Spinal cord (tissue), 10 donors: ENCODE measurements around the gene DDX51. TPM values are rescaled to one million over a fixed set of nuclear protein-coding genes. Genes with fewer than 3 reads are reported as not detected.

Experiments used
- DNase-seq, 6 donors: peaks; one replicate each; pipeline versions ENCODE4 v3.0.0 to v3.0.0-alpha.2; 2013 to 2015; ENCODE audit warnings: low spot score in 6 of 6, low read depth in 4 of 6
- H3K27ac ChIP-seq: one replicate; pipeline ENCODE4 v1.5.1; 2013; ENCODE audit warnings: low read depth, low read length, control low read depth
- H3K27me3 ChIP-seq: one replicate; pipeline ENCODE4 v1.6.1; 2013; ENCODE audit warnings: low read length; ENCODE audit not compliant: control insufficient read depth, insufficient read depth
- H3K36me3 ChIP-seq: one replicate; pipeline ENCODE4 v1.6.1; 2013; ENCODE audit warnings: low read length; ENCODE audit not compliant: control insufficient read depth, insufficient read depth
- H3K4me1 ChIP-seq: one replicate; pipeline ENCODE4 v1.6.1; 2013; ENCODE audit warnings: low read length; ENCODE audit not compliant: control insufficient read depth, insufficient read depth
- H3K4me3 ChIP-seq: one replicate; pipeline ENCODE4 v1.5.1; 2013; ENCODE audit warnings: low read depth, low read length, control low read depth
- H3K9me3 ChIP-seq: one replicate; pipeline ENCODE4 v1.6.1; 2013; ENCODE audit warnings: low read length; ENCODE audit not compliant: control insufficient read depth, insufficient read depth
- WGBS: methylation state at CpG from one replicate; pipeline ENCODE4 v1.1.5; 2013; ENCODE audit warnings: missing lambda C conversion rate; ENCODE audit not compliant: insufficient coverage; 5-methylcytosine and 5-hydroxymethylcytosine counted together
- polyA plus RNA-seq, 2 donors: library from polyadenylated mRNA; unstranded; fragments of 120-200 nt; gene quantifications; one replicate each; pipeline ENCODE4 v1.2.1, GENCODE V29; 2013; ENCODE audit not compliant: insufficient read length in 2 of 2
- total RNA-seq, 2 donors: library from RNA; depleted of rRNA in 1 of 2; stranded (reverse); fragments of 120-200 nt in 1 of 2; fragments of >200 nt in 1 of 2; gene quantifications; one replicate each; pipeline versions ENCODE4 v1.2.3 to v1.2.4, GENCODE V29; 2013 to 2014
- donor health status: healthy.

The DDX51 gene
- total and polyA plus RNA-seq, 4 donors: 6.8 to 35.8 (median 16.8) TPM

GRCh38 chr12:132161036-132161781, 17.1 kb upstream of the DDX51 start:
- Histone ChIP-seq H3K27me3 (peaks cover 4% of the 10 kb centered on the region), H3K4me1 (peaks cover 28% of the 10 kb centered on the region), H3K4me3 (no peak overlapping the region), H3K9me3 (no peaks in the 10 kb centered on the region), H3K27ac (no peak overlapping the region), H3K36me3 (peaks cover 39% of the 10 kb centered on the region)
- peak in 1 of 6 donors; percentile 42 for DNase-seq
- WGBS: 47% methylated on average over 14 of the region's 14 CpGs

GRCh38 chr12:132160601-132161035, 16.5 kb upstream of the DDX51 start:
- Histone ChIP-seq H3K9me3 (no peaks in the 10 kb centered on the region), H3K36me3 (peaks cover 45% of the 10 kb centered on the region), H3K27ac (no peak overlapping the region), H3K27me3 (peaks cover 4% of the 10 kb centered on the region), H3K4me1 (peaks cover 28% of the 10 kb centered on the region), H3K4me3 (no peak overlapping the region)
- DNase-seq: no peak
- WGBS: 91% methylated on average over 15 of the region's 15 CpGs

GRCh38 chr12:132160016-132160415, 15.9 kb upstream of the DDX51 start:
- H3K9me3 ChIP-seq: no peaks in the 10 kb centered on the region
- peaks cover 32% of the 10 kb centered on the region for H3K4me1 ChIP-seq
- H3K27me3 ChIP-seq: peaks cover 4% of the 10 kb centered on the region
- DNase-seq: no peak
- H3K36me3 ChIP-seq: peaks cover 51% of the 10 kb centered on the region
- H3K27ac ChIP-seq: no peak overlapping the region
- WGBS: 70% methylated on average over 16 of the region's 16 CpGs
- H3K4me3 ChIP-seq: no peak overlapping the region

GRCh38 chr12:132159555-132160003, 15.5 kb upstream of the DDX51 start:
- no peak for DNase-seq
- H3K36me3 ChIP-seq: peaks cover 54% of the 10 kb centered on the region
- 80% methylated on average over 13 of the region's 14 CpGs for WGBS
- no peaks in the 10 kb centered on the region for H3K9me3 ChIP-seq
- peaks cover 4% of the 10 kb centered on the region for H3K27me3 ChIP-seq
- H3K4me1 ChIP-seq: peaks cover 35% of the 10 kb centered on the region
- H3K27ac ChIP-seq: no peak overlapping the region
- H3K4me3 ChIP-seq: no peak overlapping the region

GRCh38 chr12:132158677-132159554, 14.8 kb upstream of the DDX51 start:
- no peaks in the 10 kb centered on the region for H3K9me3 ChIP-seq
- no peak for DNase-seq
- H3K27ac ChIP-seq: no peak overlapping the region
- 92% methylated on average over 36 of the region's 37 CpGs for WGBS
- H3K36me3 ChIP-seq: peaks cover 57% of the 10 kb centered on the region
- no peak overlapping the region for H3K4me3 ChIP-seq
- H3K27me3 ChIP-seq: peaks cover 4% of the 10 kb centered on the region
- peaks cover 41% of the 10 kb centered on the region for H3K4me1 ChIP-seq

- peaks cover 67% of the 10 kb centered on the region for H3K36me3 ChIP-seq
- 94% methylated on average over 5 of the region's 5 CpGs for WGBS
- no peak overlapping the region for H3K4me3 ChIP-seq
- peaks cover 35% of the 10 kb centered on the region for H3K4me1 ChIP-seq
- H3K9me3 ChIP-seq: no peaks in the 10 kb centered on the region
- no peak overlapping the region for H3K27ac ChIP-seq
- H3K27me3 ChIP-seq: no peaks in the 10 kb centered on the region
- DNase-seq: no peak
These were observed 13.8 kb upstream of the DDX51 start for GRCh38 chr12:132157733-132158409.

- H3K27ac ChIP-seq: no peak overlapping the region
- peaks cover 24% of the 10 kb centered on the region for H3K4me1 ChIP-seq
- H3K36me3 ChIP-seq: peaks cover 78% of the 10 kb centered on the region
- no peaks in the 10 kb centered on the region for H3K27me3 ChIP-seq
- no peaks in the 10 kb centered on the region for H3K9me3 ChIP-seq
- no peak for DNase-seq
- no peak overlapping the region for H3K4me3 ChIP-seq
- 93% methylated on average over 8 of the region's 8 CpGs for WGBS
These were observed 12.6 kb upstream of the DDX51 start for GRCh38 chr12:132156573-132157325.

GRCh38 chr12:132155771-132156572, 11.9 kb upstream of the DDX51 start:
- 96% methylated on average over 10 of the region's 10 CpGs for WGBS
- Histone ChIP-seq H3K4me3 (no peak overlapping the region), H3K36me3 (peaks cover 86% of the 10 kb centered on the region), H3K27me3 (no peaks in the 10 kb centered on the region), H3K4me1 (peaks cover 24% of the 10 kb centered on the region), H3K9me3 (no peaks in the 10 kb centered on the region), H3K27ac (no peak overlapping the region)
- DNase-seq: no peak
